Natural killer cell (primary cell): ENCODE measurements around the gene POP4. TPM values are rescaled to one million over a fixed set of nuclear protein-coding genes. Genes with fewer than 3 reads are reported as not detected.

Source experiments
- ATAC-seq, 3 donors: fragments of 150-1000 bp in 2 of 3; fragments of 200-7000 bp in 1 of 3; cut with Tn5 transposase; 1 replicate in 1 of 3; 2 replicates in 2 of 3; pipeline ENCODE4 v1.10.0; 2021; ENCODE audit warnings: mild to moderate bottlenecking in 2 of 3, moderate library complexity in 2 of 3
- DNase-seq, 2 donors: peaks; one replicate each; pipeline versions ENCODE4 v3.0.0 to v3.0.0-alpha.2; 2013 to 2021; ENCODE audit warnings: mixed read lengths in 1 of 2
- H3K27ac ChIP-seq: one replicate; pipeline ENCODE4 v1.5.1; 2013; ENCODE audit warnings: mild to moderate bottlenecking, low read length
- H3K27me3 ChIP-seq: one replicate; pipeline ENCODE4 v1.6.1; 2013; ENCODE audit warnings: low read length; ENCODE audit not compliant: control insufficient read depth, insufficient read depth
- H3K36me3 ChIP-seq: one replicate; pipeline ENCODE4 v1.6.1; 2013; ENCODE audit warnings: low read length; ENCODE audit not compliant: control insufficient read depth, insufficient read depth
- H3K4me1 ChIP-seq: one replicate; pipeline ENCODE4 v1.6.1; 2013; ENCODE audit warnings: low read length; ENCODE audit not compliant: control insufficient read depth, insufficient read depth
- H3K4me3 ChIP-seq: one replicate; pipeline ENCODE4 v1.5.1; 2013; ENCODE audit warnings: low read length
- H3K9me3 ChIP-seq: one replicate; pipeline ENCODE4 v1.6.1; 2013; ENCODE audit warnings: low read length; ENCODE audit not compliant: control insufficient read depth, insufficient read depth
- H3K27ac Mint-ChIP-seq, 2 donors: one replicate each; pipeline ENCODE4 v1.8.0; 2022; ENCODE audit warnings: mild to moderate bottlenecking in 2 of 2, mixed read lengths in 2 of 2, moderate library complexity in 1 of 2
- H3K27me3 Mint-ChIP-seq, 2 donors: one replicate each; pipeline ENCODE4 v1.8.0; 2022; ENCODE audit warnings: low read depth in 2 of 2, mixed read lengths in 2 of 2
- H3K36me3 Mint-ChIP-seq: one replicate; pipeline ENCODE4 v1.8.0; 2022; ENCODE audit warnings: mixed read lengths
- H3K4me1 Mint-ChIP-seq, 2 donors: one replicate each; pipeline ENCODE4 v1.8.0; 2022; ENCODE audit warnings: mixed read lengths in 2 of 2
- H3K4me3 Mint-ChIP-seq: one replicate; pipeline ENCODE4 v1.8.0; 2022; ENCODE audit warnings: mild to moderate bottlenecking, moderate library complexity, mixed read lengths
- H3K9me3 Mint-ChIP-seq, 2 donors: one replicate each; pipeline ENCODE4 v1.8.0; 2022; ENCODE audit warnings: mixed read lengths in 2 of 2
- WGBS: methylation state at CpG from one replicate; pipeline ENCODE4 v1.1.7; 2013; ENCODE audit warnings: missing lambda C conversion rate; ENCODE audit not compliant: insufficient coverage; 5-methylcytosine and 5-hydroxymethylcytosine counted together
- intact Hi-C: fragments of 100-400 bp; cut with micrococcal nuclease; formaldehyde crosslinking; loops from one replicate; pipeline ENCODE4 v1.14.2; 2022
- total RNA-seq, 4 donors: library from RNA; stranded (reverse); fragments of 120-200 nt in 1 of 4; gene quantifications; one replicate each; pipeline versions ENCODE4 v1.2.3 to v1.2.4, GENCODE V29; 2013 to 2022
- TF ChIP-seq, protein P1 (sequence below): fragments of 200-600 bp; IDR thresholded peaks from one replicate; pipeline ENCODE4 v1.8.0; 2022; ENCODE audit warnings: antibody characterized with exemption

The POP4 gene
- total RNA-seq, 3 donors from 2014 or later (not counting 1 experiment from before 2014, with no cell fraction given) = 46.4 to 60.1 (median 46.4) TPM

- peaks cover 4% of the 10 kb centered on the region for H3K4me1 ChIP-seq
- H3K4me3 ChIP-seq = no peak overlapping the region
- H3K36me3 Mint-ChIP-seq = no peaks in the 10 kb centered on the region
- no peaks in the 10 kb centered on the region for H3K36me3 ChIP-seq
- no peak overlapping the region for H3K4me3 Mint-ChIP-seq
- peaks cover 24 to 66% of the 10 kb centered on the region in 2 donors for H3K27me3 Mint-ChIP-seq
- peaks cover 10 to 12% of the 10 kb centered on the region in 2 donors for H3K4me1 Mint-ChIP-seq
- H3K9me3 Mint-ChIP-seq = no peaks in the 10 kb centered on the region
- TF ChIP-seq, protein P1, sequence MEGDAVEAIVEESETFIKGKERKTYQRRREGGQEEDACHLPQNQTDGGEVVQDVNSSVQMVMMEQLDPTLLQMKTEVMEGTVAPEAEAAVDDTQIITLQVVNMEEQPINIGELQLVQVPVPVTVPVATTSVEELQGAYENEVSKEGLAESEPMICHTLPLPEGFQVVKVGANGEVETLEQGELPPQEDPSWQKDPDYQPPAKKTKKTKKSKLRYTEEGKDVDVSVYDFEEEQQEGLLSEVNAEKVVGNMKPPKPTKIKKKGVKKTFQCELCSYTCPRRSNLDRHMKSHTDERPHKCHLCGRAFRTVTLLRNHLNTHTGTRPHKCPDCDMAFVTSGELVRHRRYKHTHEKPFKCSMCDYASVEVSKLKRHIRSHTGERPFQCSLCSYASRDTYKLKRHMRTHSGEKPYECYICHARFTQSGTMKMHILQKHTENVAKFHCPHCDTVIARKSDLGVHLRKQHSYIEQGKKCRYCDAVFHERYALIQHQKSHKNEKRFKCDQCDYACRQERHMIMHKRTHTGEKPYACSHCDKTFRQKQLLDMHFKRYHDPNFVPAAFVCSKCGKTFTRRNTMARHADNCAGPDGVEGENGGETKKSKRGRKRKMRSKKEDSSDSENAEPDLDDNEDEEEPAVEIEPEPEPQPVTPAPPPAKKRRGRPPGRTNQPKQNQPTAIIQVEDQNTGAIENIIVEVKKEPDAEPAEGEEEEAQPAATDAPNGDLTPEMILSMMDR = no peak
- 72% methylated on average over 2 of the region's 2 CpGs for WGBS
- no peak overlapping the region for H3K27ac Mint-ChIP-seq
- no peak for ATAC-seq
- H3K27ac ChIP-seq = no peak overlapping the region
- H3K27me3 ChIP-seq = no peaks in the 10 kb centered on the region
- H3K9me3 ChIP-seq = no peaks in the 10 kb centered on the region
- DNase-seq = no peak
- intact Hi-C loops = no loop called here
Observed at GRCh38 chr19:29586401-29586800, 19.7 kb upstream of the POP4 start.

DNA sequence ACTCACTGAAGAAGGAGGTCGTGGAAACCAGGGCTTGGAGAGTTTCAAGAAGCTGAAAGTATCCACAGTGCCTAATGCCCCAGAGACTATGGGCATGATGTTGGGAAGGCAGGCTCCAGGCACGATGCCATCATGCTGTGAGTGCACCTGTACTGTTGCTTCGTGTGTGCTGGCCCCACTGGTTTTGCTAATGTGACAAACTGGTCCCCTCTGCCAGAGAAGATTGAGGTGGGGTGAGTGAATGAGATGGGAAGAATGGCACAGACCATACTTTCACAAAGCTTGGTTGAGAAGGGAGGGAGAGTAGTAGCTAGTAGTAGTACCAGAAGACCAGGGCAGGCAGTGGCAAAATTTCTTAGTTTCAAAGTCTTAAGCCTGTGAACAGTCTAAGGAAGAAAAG, 19.0 kb upstream of the POP4 start:
- Histone ChIP-seq H3K9me3 (no peaks in the 10 kb centered on the region), H3K27ac (peak overlapping the region; percentile 60), H3K36me3 (no peaks in the 10 kb centered on the region), H3K4me3 (no peak overlapping the region), H3K4me1 (peaks cover 4% of the 10 kb centered on the region), H3K27me3 (no peaks in the 10 kb centered on the region)
- ATAC-seq = no peak
- Mint-ChIP-seq H3K27me3 (peaks cover 28 to 70% of the 10 kb centered on the region in 2 donors), H3K9me3 (no peaks in the 10 kb centered on the region), H3K4me3 (no peak overlapping the region), H3K27ac (peak overlapping the region in 1 of 2 donors; percentile 37), H3K4me1 (peaks cover 10 to 12% of the 10 kb centered on the region in 2 donors), H3K36me3 (no peaks in the 10 kb centered on the region)
- TF ChIP-seq, protein P1 = no peak
- DNase-seq = no peak
- WGBS = 74% methylated on average over 3 of the region's 3 CpGs
- intact Hi-C loops = no loop called here

DNA sequence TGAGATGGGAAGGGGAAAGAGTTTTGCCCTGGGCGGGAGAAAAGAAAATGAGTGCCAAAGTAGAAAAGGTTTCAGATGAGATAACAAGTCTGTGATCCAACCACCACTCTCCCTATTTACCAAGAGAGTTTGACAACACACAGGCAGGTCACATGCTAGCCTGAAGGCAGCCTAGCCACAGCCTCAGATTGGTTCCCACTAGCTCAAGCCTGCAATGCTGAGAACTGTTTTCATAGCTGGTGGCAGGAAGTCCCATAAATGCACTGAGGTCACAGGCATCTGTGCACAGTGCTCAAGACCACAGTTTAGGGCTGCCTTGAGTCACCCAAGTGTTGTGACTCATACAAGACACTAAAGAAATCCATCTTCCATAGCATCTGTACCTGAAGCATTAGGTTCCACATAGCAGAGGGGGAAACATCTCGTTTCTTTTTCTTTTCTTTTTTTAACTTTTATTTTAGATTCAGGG, 18.5 kb upstream of the POP4 start:
- Mint-ChIP-seq H3K9me3 (no peaks in the 10 kb centered on the region), H3K27ac (peak overlapping the region in 1 of 2 donors; percentile 37), H3K4me1 (peaks cover 10 to 12% of the 10 kb centered on the region in 2 donors), H3K4me3 (no peak overlapping the region), H3K36me3 (no peaks in the 10 kb centered on the region), H3K27me3 (peaks cover 28 to 69% of the 10 kb centered on the region in 2 donors)
- no peak overlapping the region for H3K4me3 ChIP-seq
- no peaks in the 10 kb centered on the region for H3K9me3 ChIP-seq
- H3K27me3 ChIP-seq = no peaks in the 10 kb centered on the region
- intact Hi-C loops = no loop called here
- ATAC-seq (peak; percentile 86 to 96 (median 95)), DNase-seq (peak in 1 of 2 donors; percentile 80)
- WGBS = 83% methylated on average over 1 of the region's 2 CpGs
- TF ChIP-seq, protein P1 = no peak
- no peaks in the 10 kb centered on the region for H3K36me3 ChIP-seq
- peaks cover 4% of the 10 kb centered on the region for H3K4me1 ChIP-seq
- H3K27ac ChIP-seq = peak overlapping the region; percentile 60

- H3K9me3 ChIP-seq = no peaks in the 10 kb centered on the region
- H3K4me3 ChIP-seq = no peak overlapping the region
- peaks cover 10 to 12% of the 10 kb centered on the region in 2 donors for H3K4me1 Mint-ChIP-seq
- TF ChIP-seq, protein P1 = no peak
- no peaks in the 10 kb centered on the region for H3K36me3 ChIP-seq
- WGBS = 83% methylated on average over 2 of the region's 2 CpGs
- H3K27ac ChIP-seq = no peak overlapping the region
- H3K27ac Mint-ChIP-seq = peak overlapping the region in 1 of 2 donors; percentile 37
- no peak for DNase-seq
- peaks cover 4% of the 10 kb centered on the region for H3K4me1 ChIP-seq
- H3K27me3 Mint-ChIP-seq = peaks cover 28 to 64% of the 10 kb centered on the region in 2 donors
- no peak for ATAC-seq
- no peaks in the 10 kb centered on the region for H3K9me3 Mint-ChIP-seq
- no peak overlapping the region for H3K4me3 Mint-ChIP-seq
- intact Hi-C loops = no loop called here
- H3K27me3 ChIP-seq = no peaks in the 10 kb centered on the region
- no peaks in the 10 kb centered on the region for H3K36me3 Mint-ChIP-seq
Observed at GRCh38 chr19:29588095-29588494, 18.0 kb upstream of the POP4 start.
